Lower lobe of right lung (tissue), 2 donors: Measurements from ENCODE around the gene ETV2. TPM values are rescaled to one million over a fixed set of nuclear protein-coding genes. Genes with fewer than 3 reads are reported as not detected.

Experiments
- ATAC-seq, 2 donors: fragments of 200-7000 bp; cut with Tn5 transposase; one replicate each; pipeline ENCODE4 v1.9.1; 2020 to 2022; ENCODE audit warnings: mild to moderate bottlenecking in 2 of 2, moderate library complexity in 2 of 2
- DNase-seq: peaks from one replicate; pipeline ENCODE4 v3.0.0-alpha.2; 2020
- H3K27ac ChIP-seq: fragments of 200-600 bp; one replicate; pipeline ENCODE4 v1.8.0; 2022
- H3K27me3 ChIP-seq: fragments of 200-600 bp; one replicate; pipeline ENCODE4 v1.8.0; 2022; ENCODE audit warnings: low read depth
- H3K36me3 ChIP-seq: fragments of 200-600 bp; one replicate; pipeline ENCODE4 v1.8.0; 2022; ENCODE audit warnings: mild to moderate bottlenecking
- H3K4me1 ChIP-seq: fragments of 200-600 bp; one replicate; pipeline ENCODE4 v1.8.0; 2022
- H3K4me3 ChIP-seq: fragments of 200-600 bp; one replicate; pipeline ENCODE4 v1.8.0; 2022; ENCODE audit warnings: mild to moderate bottlenecking
- H3K9me3 ChIP-seq: fragments of 200-600 bp; one replicate; pipeline ENCODE4 v1.8.0; 2022
- intact Hi-C: fragments of 100-400 bp; cut with DNase I; formaldehyde crosslinking; loops from one replicate; pipeline ENCODE4 v1.11.0; 2022
- total RNA-seq: library from RNA; stranded (reverse); fragmentation: NEBNext Ultra II Directional; extraction: Animal tissue kit (Norgen Biotek cat#: 25700); gene quantifications from one replicate; pipeline ENCODE4 v1.2.1, GENCODE V29; 2021
- TF ChIP-seq, protein P1 (sequence below): fragments of 200-600 bp; IDR thresholded peaks from one replicate; pipeline ENCODE4 v1.8.0; 2022; ENCODE audit warnings: antibody characterized with exemption, mild to moderate bottlenecking
- donor health status: DM: no; HTN: yes; CAD: no; lungs with severe emphysema.

ETV2 gene
- total RNA-seq, 1 donor from 2014 or later = 1.1 TPM

DNA sequence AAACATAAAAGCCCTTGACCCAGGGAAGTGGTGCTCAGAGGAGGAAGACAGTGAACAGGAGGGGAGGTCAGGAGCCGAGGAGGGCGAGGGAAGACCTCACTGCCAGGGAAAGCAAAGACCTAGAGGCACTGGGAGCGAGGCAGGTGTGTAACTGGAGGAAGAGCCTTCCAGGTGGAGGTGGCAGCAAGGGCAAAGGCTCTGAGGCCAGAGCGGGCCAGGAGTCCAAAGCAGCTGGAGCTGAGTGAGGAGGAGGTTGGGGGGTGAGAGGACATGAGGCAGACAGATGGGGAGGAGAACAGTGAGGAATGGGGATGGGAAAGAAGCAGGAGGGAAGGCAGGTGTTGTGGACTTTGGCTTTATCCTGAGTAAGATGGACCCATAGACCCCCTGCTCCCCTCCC lies 28.4 kb downstream of the ETV2 start:
- H3K4me3 ChIP-seq = no peak overlapping the region
- intact Hi-C loops = no loop called here
- H3K36me3 ChIP-seq = no peaks in the 10 kb centered on the region
- no peak for ATAC-seq
- peaks cover 32% of the 10 kb centered on the region for H3K27me3 ChIP-seq
- peaks cover 7% of the 10 kb centered on the region for H3K4me1 ChIP-seq
- H3K27ac ChIP-seq = no peak overlapping the region
- TF ChIP-seq, protein P1, sequence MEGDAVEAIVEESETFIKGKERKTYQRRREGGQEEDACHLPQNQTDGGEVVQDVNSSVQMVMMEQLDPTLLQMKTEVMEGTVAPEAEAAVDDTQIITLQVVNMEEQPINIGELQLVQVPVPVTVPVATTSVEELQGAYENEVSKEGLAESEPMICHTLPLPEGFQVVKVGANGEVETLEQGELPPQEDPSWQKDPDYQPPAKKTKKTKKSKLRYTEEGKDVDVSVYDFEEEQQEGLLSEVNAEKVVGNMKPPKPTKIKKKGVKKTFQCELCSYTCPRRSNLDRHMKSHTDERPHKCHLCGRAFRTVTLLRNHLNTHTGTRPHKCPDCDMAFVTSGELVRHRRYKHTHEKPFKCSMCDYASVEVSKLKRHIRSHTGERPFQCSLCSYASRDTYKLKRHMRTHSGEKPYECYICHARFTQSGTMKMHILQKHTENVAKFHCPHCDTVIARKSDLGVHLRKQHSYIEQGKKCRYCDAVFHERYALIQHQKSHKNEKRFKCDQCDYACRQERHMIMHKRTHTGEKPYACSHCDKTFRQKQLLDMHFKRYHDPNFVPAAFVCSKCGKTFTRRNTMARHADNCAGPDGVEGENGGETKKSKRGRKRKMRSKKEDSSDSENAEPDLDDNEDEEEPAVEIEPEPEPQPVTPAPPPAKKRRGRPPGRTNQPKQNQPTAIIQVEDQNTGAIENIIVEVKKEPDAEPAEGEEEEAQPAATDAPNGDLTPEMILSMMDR = no peak
- no peak for DNase-seq
- H3K9me3 ChIP-seq = no peaks in the 10 kb centered on the region

DNA sequence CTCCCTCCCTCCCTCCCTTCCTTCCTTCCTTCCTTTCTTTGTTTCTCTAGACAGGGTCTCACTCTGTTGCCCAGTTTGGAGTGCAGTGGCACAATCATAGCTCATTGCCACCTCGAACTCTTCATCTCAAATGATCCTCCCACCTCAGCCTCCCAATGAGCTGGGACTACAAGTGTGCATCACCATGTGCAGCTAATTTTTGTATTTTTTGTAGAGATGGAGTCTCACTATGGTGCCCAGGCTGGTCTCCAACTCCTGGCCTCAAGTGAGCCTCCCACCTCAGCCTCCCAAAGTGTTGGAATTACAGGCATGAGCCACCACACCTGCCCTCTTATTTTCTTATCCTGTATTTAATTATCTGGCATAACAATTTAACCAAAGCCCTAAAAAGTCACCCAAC lies 29.1 kb downstream of the ETV2 start:
- ATAC-seq (no peak), DNase-seq (no peak)
- TF ChIP-seq, protein P1 = no peak
- Histone ChIP-seq H3K4me1 (peaks cover 7% of the 10 kb centered on the region), H3K9me3 (no peaks in the 10 kb centered on the region), H3K27ac (no peak overlapping the region), H3K27me3 (peaks cover 39% of the 10 kb centered on the region), H3K36me3 (no peaks in the 10 kb centered on the region), H3K4me3 (no peak overlapping the region)
- intact Hi-C loops = no loop called here

DNA sequence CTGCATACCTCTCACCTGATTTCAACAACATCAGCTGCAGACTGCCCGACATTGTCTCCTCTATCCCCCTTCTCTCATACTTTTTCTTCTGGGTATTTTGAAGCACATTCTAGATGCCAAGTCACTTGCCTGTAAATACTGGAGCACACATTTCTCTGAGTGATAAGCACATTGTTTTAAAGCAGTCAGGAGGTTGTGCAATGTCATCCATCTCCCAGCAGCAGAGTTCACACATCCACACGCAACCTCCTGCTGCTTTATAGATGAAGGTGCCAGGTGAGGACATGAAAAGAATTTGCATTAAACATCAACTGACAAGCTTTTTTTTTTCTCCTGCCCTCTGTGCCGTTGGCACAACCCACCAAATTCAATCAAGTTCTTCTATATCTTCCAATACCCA lies 30.3 kb downstream of the ETV2 start:
- H3K36me3 ChIP-seq = no peaks in the 10 kb centered on the region
- H3K27ac ChIP-seq = no peak overlapping the region
- no peaks in the 10 kb centered on the region for H3K9me3 ChIP-seq
- H3K27me3 ChIP-seq = peaks cover 42% of the 10 kb centered on the region
- no peak for DNase-seq
- no peak overlapping the region for H3K4me3 ChIP-seq
- H3K4me1 ChIP-seq = peaks cover 7% of the 10 kb centered on the region
- no peak for ATAC-seq
- TF ChIP-seq, protein P1 = no peak
- intact Hi-C loops = no loop called here

DNA sequence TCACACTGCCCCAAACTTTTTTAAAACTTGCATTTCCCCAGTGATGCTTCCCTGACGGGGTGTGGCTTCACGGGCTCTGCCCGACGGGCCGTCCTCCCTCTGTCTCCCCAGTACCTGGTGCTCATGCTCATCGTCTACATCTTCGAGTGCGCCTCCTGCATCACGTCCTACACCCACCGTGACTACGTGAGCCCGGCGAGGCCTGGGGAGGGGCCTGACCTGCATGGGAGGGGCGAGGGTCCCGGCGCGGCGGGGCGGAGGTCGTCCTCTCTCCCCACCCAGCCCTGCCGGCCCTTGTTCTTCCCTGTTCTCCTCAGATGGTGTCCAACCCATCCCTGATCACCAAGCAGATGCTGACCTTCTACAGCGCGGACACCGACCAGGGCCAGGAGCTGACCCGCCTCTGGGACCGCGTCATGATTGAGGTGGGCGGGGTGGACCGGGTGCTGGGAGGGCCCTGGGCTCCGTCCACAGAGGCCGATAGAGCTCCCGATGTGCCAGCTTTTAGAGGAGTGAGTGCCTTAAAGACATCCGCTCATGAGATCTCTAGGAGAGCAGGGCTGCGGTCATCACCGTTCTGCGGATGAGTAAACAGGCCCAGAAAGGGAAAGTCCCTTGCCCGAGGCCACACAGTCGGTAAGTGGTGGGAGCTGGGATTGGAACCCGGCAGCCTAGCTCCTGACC lies 31.7 kb downstream of the ETV2 start:
- Histone ChIP-seq H3K4me3 (peak overlapping the region; percentile 42), H3K27me3 (peaks cover 42% of the 10 kb centered on the region), H3K4me1 (peaks cover 7% of the 10 kb centered on the region), H3K36me3 (no peaks in the 10 kb centered on the region), H3K9me3 (no peaks in the 10 kb centered on the region), H3K27ac (no peak overlapping the region)
- ATAC-seq = peak; percentile 82
- no peak for DNase-seq
- intact Hi-C loops = no loop called here
- TF ChIP-seq, protein P1 = no peak

DNA sequence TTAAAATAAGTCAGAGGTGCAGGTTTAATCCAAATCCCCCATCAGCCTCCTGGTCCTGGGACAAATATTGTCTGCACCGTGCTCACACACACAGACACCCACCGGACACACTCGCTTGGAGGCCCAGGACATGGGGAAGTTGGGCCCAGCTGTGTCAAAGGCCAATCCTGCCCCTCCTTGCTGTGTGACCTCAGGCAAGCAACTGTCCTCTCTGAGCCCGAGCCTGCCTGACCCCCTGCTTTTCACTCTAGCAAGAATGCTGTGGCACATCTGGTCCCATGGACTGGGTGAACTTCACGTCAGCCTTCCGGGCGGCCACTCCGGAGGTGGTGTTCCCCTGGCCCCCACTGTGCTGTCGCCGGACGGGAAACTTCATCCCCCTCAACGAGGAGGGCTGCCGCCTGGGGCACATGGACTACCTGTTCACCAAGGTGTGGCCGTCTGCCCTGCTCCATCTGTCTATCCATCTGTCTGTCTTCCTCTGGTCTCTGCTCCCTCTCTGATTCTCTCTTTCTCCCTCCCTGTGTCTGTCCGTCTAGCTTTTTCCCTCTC lies 34.1 kb downstream of the ETV2 start:
- no peak for DNase-seq
- no peak overlapping the region for H3K27ac ChIP-seq
- intact Hi-C loops = no loop called here

More for the DNA sequence above, 34.1 kb downstream of the ETV2 start:
- Histone ChIP-seq H3K9me3 (no peaks in the 10 kb centered on the region), H3K27me3 (peaks cover 42% of the 10 kb centered on the region), H3K4me3 (no peak overlapping the region), H3K36me3 (no peaks in the 10 kb centered on the region), H3K4me1 (peaks cover 7% of the 10 kb centered on the region)
- TF ChIP-seq, protein P1 = no peak
- no peak for ATAC-seq
